Measurements from ENCODE around the gene CDHR3.

Gene CDHR3

GRCh38 chr7:106045586-106045985, 82.5 kb downstream of the CDHR3 start:
- Histone ChIP-seq H2BK5ac (ENCODE audit: low read length) (no peak overlapping the region), H4K91ac (ENCODE audit: low read depth, low read length, poor library complexity) (no peak overlapping the region), H3K4me1 (ENCODE audit: control insufficient read depth in 2 of 2, insufficient read depth in 1 of 2, low read depth in 1 of 2, low read length in 2 of 2) (no peaks in the 10 kb centered on the region), H3K4me3 (ENCODE audit: low read length in 2 of 2) (no peak overlapping the region), H3K79me1 (ENCODE audit: low read depth, low read length) (no peaks in the 10 kb centered on the region), H3K23ac (ENCODE audit: low read depth, low read length, poor library complexity) (no peak overlapping the region), H2AFZ (ENCODE audit: low read length) (no peak overlapping the region), H3K4me2 (ENCODE audit: insufficient read depth, low read length, poor library complexity, severe bottlenecking) (no peak overlapping the region), H2BK15ac (ENCODE audit: low read length) (no peak overlapping the region), H3K9me3 (replicated peaks in 1 of 2; ENCODE audit: control insufficient read depth in 2 of 2, insufficient read depth in 1 of 2, low read depth in 1 of 2, low read length in 2 of 2) (no peaks in the 10 kb centered on the region), H2BK120ac (ENCODE audit: low read depth, low read length) (no peak overlapping the region), H2BK12ac (ENCODE audit: low read length) (no peak overlapping the region), H3K14ac (ENCODE audit: low read length) (no peak overlapping the region), H3K36me3 (replicated peaks in 1 of 2; ENCODE audit: control insufficient read depth in 2 of 2, insufficient read depth in 2 of 2, low read length in 2 of 2) (no peaks in the 10 kb centered on the region), H2AK5ac (ENCODE audit: low read depth, low read length) (no peak overlapping the region), H3K27ac (replicated peaks; ENCODE audit: low read length) (no peak overlapping the region), H3K18ac (ENCODE audit: low read length) (no peak overlapping the region), H3K27me3 (ENCODE audit: control insufficient read depth in 3 of 3, insufficient read depth in 3 of 3, low read depth in 1 of 3, low read length in 3 of 3) (peaks cover 0 to 32% (median 0%) of the 10 kb centered on the region in 3 experiments), H3K9ac (ENCODE audit: low read depth, low read length, poor library complexity) (no peak overlapping the region), H3K4ac (ENCODE audit: low read length) (no peak overlapping the region), H4K8ac (ENCODE audit: low read depth, low read length) (no peak overlapping the region)
- no peak for DNase-seq (ENCODE audit: low spot score)
- WGBS, 2 donors (ENCODE audit: extremely low coverage in 2 of 2, insufficient read length in 2 of 2, insufficient replicate concordance in 1 of 2) = no CpG with 5 or more reads among the region's 1 CpG

GRCh38 chr7:106047184-106047583, 84.1 kb downstream of the CDHR3 start:
- Histone ChIP-seq H3K14ac (ENCODE audit: low read length) (no peak overlapping the region), H3K9me3 (replicated peaks in 1 of 2; ENCODE audit: control insufficient read depth in 2 of 2, insufficient read depth in 1 of 2, low read depth in 1 of 2, low read length in 2 of 2) (peaks cover 0 to 7% of the 10 kb centered on the region in 2 donors), H3K23ac (ENCODE audit: low read depth, low read length, poor library complexity) (no peak overlapping the region), H3K18ac (ENCODE audit: low read length) (no peak overlapping the region), H3K9ac (ENCODE audit: low read depth, low read length, poor library complexity) (no peak overlapping the region), H3K27me3 (ENCODE audit: control insufficient read depth in 3 of 3, insufficient read depth in 3 of 3, low read depth in 1 of 3, low read length in 3 of 3) (peaks cover 0 to 41% (median 0%) of the 10 kb centered on the region in 3 experiments), H2BK12ac (ENCODE audit: low read length) (no peak overlapping the region), H3K36me3 (replicated peaks in 1 of 2; ENCODE audit: control insufficient read depth in 2 of 2, insufficient read depth in 2 of 2, low read length in 2 of 2) (no peaks in the 10 kb centered on the region), H3K4me2 (ENCODE audit: insufficient read depth, low read length, poor library complexity, severe bottlenecking) (no peak overlapping the region), H2AFZ (ENCODE audit: low read length) (no peak overlapping the region), H4K8ac (ENCODE audit: low read depth, low read length) (no peak overlapping the region), H2AK5ac (ENCODE audit: low read depth, low read length) (no peak overlapping the region), H3K79me1 (ENCODE audit: low read depth, low read length) (no peaks in the 10 kb centered on the region), H3K4ac (ENCODE audit: low read length) (no peak overlapping the region), H4K91ac (ENCODE audit: low read depth, low read length, poor library complexity) (no peak overlapping the region), H3K4me3 (ENCODE audit: low read length in 2 of 2) (no peak overlapping the region), H2BK120ac (ENCODE audit: low read depth, low read length) (no peak overlapping the region), H2BK15ac (ENCODE audit: low read length) (no peak overlapping the region), H2BK5ac (ENCODE audit: low read length) (no peak overlapping the region), H3K4me1 (ENCODE audit: control insufficient read depth in 2 of 2, insufficient read depth in 1 of 2, low read depth in 1 of 2, low read length in 2 of 2) (no peaks in the 10 kb centered on the region), H3K27ac (replicated peaks; ENCODE audit: low read length) (no peak overlapping the region)
- DNase-seq (ENCODE audit: low spot score) = no peak
- WGBS, 2 donors (ENCODE audit: extremely low coverage in 2 of 2, insufficient read length in 2 of 2, insufficient replicate concordance in 1 of 2) = no CpG with 5 or more reads among the region's 5 CpGs

GRCh38 chr7:106047818-106048705, 85.0 kb downstream of the CDHR3 start:
- Histone ChIP-seq H3K9ac (ENCODE audit: low read depth, low read length, poor library complexity) (no peak overlapping the region), H2BK5ac (ENCODE audit: low read length) (no peak overlapping the region), H3K4ac (ENCODE audit: low read length) (no peak overlapping the region), H3K18ac (ENCODE audit: low read length) (no peak overlapping the region), H2BK120ac (ENCODE audit: low read depth, low read length) (no peak overlapping the region), H2BK12ac (ENCODE audit: low read length) (no peak overlapping the region), H3K14ac (ENCODE audit: low read length) (no peak overlapping the region), H3K27me3 (ENCODE audit: control insufficient read depth in 3 of 3, insufficient read depth in 3 of 3, low read depth in 1 of 3, low read length in 3 of 3) (peaks cover 0 to 41% (median 0%) of the 10 kb centered on the region in 3 experiments), H4K8ac (ENCODE audit: low read depth, low read length) (no peak overlapping the region), H2AK5ac (ENCODE audit: low read depth, low read length) (no peak overlapping the region), H2AFZ (ENCODE audit: low read length) (no peak overlapping the region), H3K36me3 (replicated peaks in 1 of 2; ENCODE audit: control insufficient read depth in 2 of 2, insufficient read depth in 2 of 2, low read length in 2 of 2) (no peaks in the 10 kb centered on the region), H2BK15ac (ENCODE audit: low read length) (no peak overlapping the region), H3K79me1 (ENCODE audit: low read depth, low read length) (no peaks in the 10 kb centered on the region), H3K23ac (ENCODE audit: low read depth, low read length, poor library complexity) (no peak overlapping the region), H3K4me1 (ENCODE audit: control insufficient read depth in 2 of 2, insufficient read depth in 1 of 2, low read depth in 1 of 2, low read length in 2 of 2) (no peaks in the 10 kb centered on the region), H3K27ac (replicated peaks; ENCODE audit: low read length) (no peak overlapping the region), H3K4me3 (ENCODE audit: low read length in 2 of 2) (no peak overlapping the region), H3K9me3 (replicated peaks in 1 of 2; ENCODE audit: control insufficient read depth in 2 of 2, insufficient read depth in 1 of 2, low read depth in 1 of 2, low read length in 2 of 2) (peaks cover 0 to 7% of the 10 kb centered on the region in 2 donors), H4K91ac (ENCODE audit: low read depth, low read length, poor library complexity) (no peak overlapping the region), H3K4me2 (ENCODE audit: insufficient read depth, low read length, poor library complexity, severe bottlenecking) (no peak overlapping the region)
- DNase-seq (ENCODE audit: low spot score) = no peak
- WGBS, 2 donors (ENCODE audit: extremely low coverage in 2 of 2, insufficient read length in 2 of 2, insufficient replicate concordance in 1 of 2) = no CpG with 5 or more reads among the region's 10 CpGs

- Histone ChIP-seq H3K23ac (ENCODE audit: low read depth, low read length, poor library complexity) (no peak overlapping the region), H2AK5ac (ENCODE audit: low read depth, low read length) (no peak overlapping the region), H3K4me1 (ENCODE audit: control insufficient read depth in 2 of 2, insufficient read depth in 1 of 2, low read depth in 1 of 2, low read length in 2 of 2) (no peaks in the 10 kb centered on the region), H3K27me3 (ENCODE audit: control insufficient read depth in 3 of 3, insufficient read depth in 3 of 3, low read depth in 1 of 3, low read length in 3 of 3) (peaks cover 0 to 41% (median 0%) of the 10 kb centered on the region in 3 experiments), H3K4me2 (ENCODE audit: insufficient read depth, low read length, poor library complexity, severe bottlenecking) (no peak overlapping the region), H2BK5ac (ENCODE audit: low read length) (no peak overlapping the region), H3K27ac (replicated peaks; ENCODE audit: low read length) (no peak overlapping the region), H4K91ac (ENCODE audit: low read depth, low read length, poor library complexity) (no peak overlapping the region), H2BK12ac (ENCODE audit: low read length) (no peak overlapping the region), H4K8ac (ENCODE audit: low read depth, low read length) (no peak overlapping the region), H3K18ac (ENCODE audit: low read length) (no peak overlapping the region), H3K14ac (ENCODE audit: low read length) (no peak overlapping the region), H3K4ac (ENCODE audit: low read length) (no peak overlapping the region), H2AFZ (ENCODE audit: low read length) (no peak overlapping the region), H2BK120ac (ENCODE audit: low read depth, low read length) (no peak overlapping the region), H3K9me3 (replicated peaks in 1 of 2; ENCODE audit: control insufficient read depth in 2 of 2, insufficient read depth in 1 of 2, low read depth in 1 of 2, low read length in 2 of 2) (peaks cover 0 to 7% of the 10 kb centered on the region in 2 donors), H3K79me1 (ENCODE audit: low read depth, low read length) (no peaks in the 10 kb centered on the region), H3K4me3 (ENCODE audit: low read length in 2 of 2) (no peak overlapping the region), H3K36me3 (replicated peaks in 1 of 2; ENCODE audit: control insufficient read depth in 2 of 2, insufficient read depth in 2 of 2, low read length in 2 of 2) (no peaks in the 10 kb centered on the region), H2BK15ac (ENCODE audit: low read length) (no peak overlapping the region), H3K9ac (ENCODE audit: low read depth, low read length, poor library complexity) (no peak overlapping the region)
- WGBS, 2 donors (ENCODE audit: extremely low coverage in 2 of 2, insufficient read length in 2 of 2, insufficient replicate concordance in 1 of 2) = no CpG with 5 or more reads among the region's 2 CpGs
- DNase-seq (ENCODE audit: low spot score) = no peak
Measured at GRCh38 chr7:106048706-106049020, 85.6 kb downstream of the CDHR3 start.
